NCI-H146 treated with DMSO at 0.1 percent for 48 hours (cell line): ENCODE results near the gene SDR42E1.
"Not testable (repeated sequence)": the region's sequence is repeated elsewhere in the genome, so short reads cannot be mapped to it uniquely, and the experiment has no call there.

Experiments
- DNase-seq: peaks from one replicate; lab custom pipeline; 2025; ENCODE audit not compliant: unreplicated experiment; lab: John Stamatoyannopoulos, UW

Gene SDR42E1

GRCh38 chr16:82005027-82005830 is 6.0 kb downstream of the SDR42E1 start:
- DNase-seq: no peak

- no peak for DNase-seq
Observed at GRCh38 chr16:82004601-82005000, 6.7 kb downstream of the SDR42E1 start.

- DNase-seq: no peak
Observed at GRCh38 chr16:82002831-82003230, 8.4 kb downstream of the SDR42E1 start.

GRCh38 chr16:81997738-81998137 is 13.5 kb downstream of the SDR42E1 start:
- DNase-seq: no peak

- DNase-seq: no peak
Observed at GRCh38 chr16:81996664-81997509, 14.4 kb downstream of the SDR42E1 start.

- DNase-seq: no peak
Observed at GRCh38 chr16:81995651-81996050, 15.6 kb downstream of the SDR42E1 start.

- DNase-seq: no peak
Observed at GRCh38 chr16:81994485-81994884, 16.8 kb downstream of the SDR42E1 start.

- no peak for DNase-seq
Observed at GRCh38 chr16:81992859-81993258, 18.4 kb downstream of the SDR42E1 start.

- DNase-seq: no peak
Observed at GRCh38 chr16:81987706-81988105, 23.6 kb downstream of the SDR42E1 start.

GRCh38 chr16:81987121-81987520 is 24.1 kb downstream of the SDR42E1 start:
- no peak for DNase-seq

- DNase-seq: not testable (repeated sequence)
Observed at GRCh38 chr16:81977335-81977942, 33.8 kb downstream of the SDR42E1 start.

- DNase-seq: no peak
Observed at GRCh38 chr16:81975637-81976036, 35.6 kb downstream of the SDR42E1 start.

GRCh38 chr16:81973737-81974136 is 37.5 kb downstream of the SDR42E1 start:
- DNase-seq: no peak

GRCh38 chr16:81971853-81972252 is 39.4 kb downstream of the SDR42E1 start:
- no peak for DNase-seq

- no peak for DNase-seq
Observed at GRCh38 chr16:81967358-81967757, 43.9 kb downstream of the SDR42E1 start.

- no peak for DNase-seq
Observed at GRCh38 chr16:81964808-81965207, 46.5 kb downstream of the SDR42E1 start.

- DNase-seq: no peak
Observed at GRCh38 chr16:81956213-81956948, 54.9 kb downstream of the SDR42E1 start.

- DNase-seq: no peak
Observed at GRCh38 chr16:81951564-81951963, 59.7 kb downstream of the SDR42E1 start.

- DNase-seq: no peak
Observed at GRCh38 chr16:81946206-81946605, 65.1 kb downstream of the SDR42E1 start.

GRCh38 chr16:81945665-81946064 is 65.6 kb downstream of the SDR42E1 start:
- DNase-seq: no peak

GRCh38 chr16:81942007-81942601 is 69.2 kb downstream of the SDR42E1 start:
- no peak for DNase-seq
